Measurements from ENCODE around the gene PKN3.
"Not testable (repeated sequence)": the region's sequence is repeated elsewhere in the genome, so short reads cannot be mapped to it uniquely, and the experiment has no call there.

The PKN3 gene

DNA sequence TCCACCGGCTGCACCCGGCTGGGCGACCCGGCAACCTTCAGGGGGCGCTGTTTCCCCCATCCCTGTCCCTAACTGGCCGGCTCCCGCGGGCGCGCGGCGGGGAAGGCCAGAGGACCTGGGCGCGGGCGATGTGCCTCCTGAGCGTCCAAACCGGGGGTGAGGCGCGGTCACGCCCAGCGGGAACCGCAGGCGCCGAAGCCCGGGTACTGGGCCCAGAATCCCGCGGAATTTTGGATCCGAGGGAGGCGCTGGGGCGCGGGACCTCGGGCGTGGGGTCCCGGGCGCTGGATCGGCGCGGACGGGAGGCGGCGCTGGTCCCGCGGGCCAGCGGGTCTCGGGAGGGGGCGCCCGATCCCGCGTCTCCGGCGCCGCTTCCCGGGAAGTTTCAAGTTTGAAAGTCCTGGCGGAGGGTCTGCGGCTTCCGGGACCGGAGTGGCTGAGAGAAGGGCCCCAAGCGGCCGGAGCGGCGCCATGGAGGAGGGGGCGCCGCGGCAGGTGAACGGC, at the start of gene PKN3:
PKN3 (plus strand) TSS at position 59 of the 504 bp plus-strand sequence; CDS start at position 472, 413 bp downstream.
- DNase-seq, result peak; percentile 94 to 96

DNA sequence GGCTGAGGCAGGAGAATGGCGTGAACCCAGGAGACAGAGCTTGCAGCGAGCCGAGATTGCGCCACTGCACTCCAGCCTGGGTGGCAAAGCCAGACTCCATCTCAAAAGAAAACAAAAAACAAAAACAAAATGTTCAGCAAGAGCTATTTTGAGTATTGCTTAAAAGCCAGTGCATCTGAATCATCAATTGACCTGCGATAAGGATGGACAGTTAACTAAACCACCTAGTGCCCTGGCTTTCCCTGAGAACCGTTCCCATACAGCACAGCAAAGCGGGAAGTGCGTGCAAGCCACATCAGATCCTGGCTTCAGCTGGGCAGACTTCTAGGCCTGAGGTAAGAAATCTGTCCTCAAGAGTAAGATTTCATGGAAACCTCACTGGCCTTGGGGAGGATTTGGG, 48.4 kb upstream of the PKN3 start:
- DNase-seq, result no peak

DNA sequence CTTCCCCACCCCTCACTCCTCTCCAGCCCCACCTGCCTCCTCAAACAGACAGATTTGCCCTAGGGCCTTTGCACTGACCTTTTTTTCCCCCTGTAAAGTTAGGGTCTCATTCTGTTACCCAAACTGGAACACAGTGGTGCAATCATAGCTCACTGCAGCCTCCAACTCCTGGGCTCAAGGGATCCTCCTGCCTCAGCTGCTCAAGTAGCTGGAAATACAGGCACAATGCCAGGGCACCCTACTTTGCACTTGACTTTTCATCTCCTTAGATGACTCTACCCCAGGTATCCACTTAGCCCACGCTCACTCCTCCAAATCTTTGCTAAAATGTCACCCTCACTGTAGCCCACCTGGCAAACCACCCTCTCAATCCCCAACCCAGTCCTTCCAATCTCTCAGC, 47.8 kb upstream of the PKN3 start:
- DNase-seq, result no peak

DNA sequence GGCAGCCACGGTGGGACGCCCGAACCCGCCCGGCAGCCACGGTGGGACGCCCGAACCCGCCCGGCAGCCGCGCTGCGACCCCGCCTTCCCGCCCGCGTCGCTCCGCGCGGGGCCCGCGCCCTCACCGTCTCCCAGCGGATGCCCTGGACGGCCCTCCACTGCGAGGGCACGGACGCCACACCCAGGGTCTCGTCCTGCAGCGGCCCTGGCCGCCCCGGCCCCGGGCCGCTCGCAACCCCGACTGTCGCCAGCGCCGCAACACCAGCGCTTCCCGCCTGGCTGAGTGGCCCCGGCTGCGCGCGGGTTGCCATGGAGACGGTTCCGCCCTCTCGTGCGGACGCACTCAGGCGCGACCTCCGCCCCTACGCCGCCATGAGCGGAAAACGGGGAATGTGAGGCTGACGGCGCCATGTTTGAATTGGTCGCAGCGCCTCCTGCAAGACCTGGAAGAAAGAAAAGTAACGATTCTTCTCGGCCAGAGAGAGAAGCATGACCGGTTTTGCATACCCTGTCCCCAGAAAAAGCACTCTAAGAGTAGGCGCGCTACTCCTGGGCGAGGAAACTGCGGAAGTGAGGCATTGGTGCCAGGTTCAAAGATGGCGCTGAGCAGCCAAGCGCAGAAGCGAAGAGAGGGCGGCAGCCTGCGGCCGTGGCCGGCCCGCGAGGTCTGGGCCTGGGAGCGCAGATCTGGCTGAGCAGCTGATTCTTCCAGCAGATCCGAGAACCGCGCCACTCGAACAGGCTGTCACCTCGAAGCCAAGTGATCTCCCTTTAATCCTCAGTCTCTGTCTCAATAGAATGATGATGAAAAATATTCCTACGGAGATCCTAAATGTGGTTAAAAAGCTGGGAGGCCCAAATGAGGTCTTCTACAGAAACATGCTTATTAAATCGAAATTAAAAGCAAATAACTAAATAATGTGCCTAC, 45.6 kb upstream of the PKN3 start, which contains the start of gene DYNC2I2:
DYNC2I2 (minus strand) TSS at position 432 of the 928 bp plus-strand sequence; CDS start at position 311, 121 bp downstream.
- DNase-seq, result peak; percentile 96 to 98

DNA sequence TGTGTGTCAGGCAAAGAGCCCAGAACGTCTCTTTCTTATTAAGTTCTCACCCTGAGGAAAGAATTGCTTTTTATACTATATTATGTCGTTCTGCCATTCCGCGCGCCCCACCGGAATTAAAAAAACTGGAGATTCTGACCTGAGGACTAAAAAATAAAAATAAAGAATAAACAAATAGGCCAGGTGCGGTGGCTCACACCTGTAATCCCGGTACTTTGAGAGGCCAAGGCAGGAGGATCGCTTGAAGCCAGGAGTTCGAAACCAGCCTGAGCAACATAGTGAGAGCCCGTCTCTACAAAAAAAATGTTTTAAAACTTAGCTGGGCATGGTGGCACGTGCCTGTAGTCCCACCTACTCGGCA, 45.0 kb upstream of the PKN3 start:
- DNase-seq, result no peak

DNA sequence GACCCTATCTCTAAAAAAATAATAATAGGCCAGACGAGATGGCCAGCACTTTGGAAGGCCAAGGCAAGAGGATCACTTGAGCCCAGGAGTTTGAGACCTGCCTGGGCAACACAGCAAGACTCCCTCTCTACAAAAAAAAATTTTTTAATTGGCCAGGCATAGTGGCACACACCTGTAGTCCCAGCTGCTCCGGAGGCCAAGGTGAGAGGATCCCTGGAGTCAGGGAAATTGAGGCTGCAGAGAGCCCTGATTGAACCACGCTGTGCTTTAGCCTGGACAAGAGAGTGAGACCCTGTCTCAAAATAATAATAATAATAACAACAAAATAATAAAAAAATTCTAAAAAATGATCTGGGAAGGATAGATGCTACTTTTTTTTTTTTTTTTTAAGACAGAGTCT, 44.5 kb upstream of the PKN3 start:
- no peak for DNase-seq

DNA sequence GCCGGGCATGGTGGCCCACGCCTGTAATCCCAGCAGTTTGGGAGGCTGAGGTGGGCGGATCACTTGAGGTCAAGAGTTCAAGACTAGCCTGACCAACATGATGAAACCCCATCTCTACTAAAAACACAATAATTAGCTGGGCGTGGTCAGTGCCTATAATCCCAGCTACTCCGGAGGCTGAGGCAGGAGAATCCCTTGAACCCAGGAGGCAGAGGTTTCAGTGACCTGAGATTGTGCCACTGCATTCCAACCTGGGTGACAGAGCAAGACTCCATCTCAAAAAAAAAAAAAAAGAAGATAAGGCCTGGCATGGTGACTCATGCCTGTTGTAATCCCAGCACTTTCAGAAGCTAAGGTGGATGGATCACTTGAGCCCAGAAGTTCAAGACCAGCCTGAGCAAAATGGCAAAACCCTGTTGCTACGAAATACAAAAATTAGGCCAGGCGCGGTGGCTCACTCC, 35.8 kb upstream of the PKN3 start:
- not testable (repeated sequence) for DNase-seq

DNA sequence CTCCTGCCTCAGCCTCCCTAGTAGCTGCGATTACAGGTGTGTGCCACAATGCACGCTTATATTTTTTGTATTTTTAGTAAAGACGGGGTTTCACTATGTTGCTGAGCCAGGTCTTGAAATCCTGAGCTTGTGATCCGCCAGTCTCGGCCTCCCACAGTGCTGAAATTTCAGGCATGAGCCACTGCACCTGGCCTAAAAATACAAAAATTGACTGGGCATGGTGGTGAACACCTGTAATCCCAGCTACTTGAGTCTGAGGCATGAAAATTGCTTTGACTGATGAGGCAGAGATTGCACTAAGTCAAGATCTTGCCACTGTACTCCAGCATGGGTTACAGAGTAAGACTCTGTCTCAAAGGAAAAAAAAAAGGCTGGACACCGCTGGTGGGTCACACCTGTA, 32.5 kb upstream of the PKN3 start:
- DNase-seq, result no peak

DNA sequence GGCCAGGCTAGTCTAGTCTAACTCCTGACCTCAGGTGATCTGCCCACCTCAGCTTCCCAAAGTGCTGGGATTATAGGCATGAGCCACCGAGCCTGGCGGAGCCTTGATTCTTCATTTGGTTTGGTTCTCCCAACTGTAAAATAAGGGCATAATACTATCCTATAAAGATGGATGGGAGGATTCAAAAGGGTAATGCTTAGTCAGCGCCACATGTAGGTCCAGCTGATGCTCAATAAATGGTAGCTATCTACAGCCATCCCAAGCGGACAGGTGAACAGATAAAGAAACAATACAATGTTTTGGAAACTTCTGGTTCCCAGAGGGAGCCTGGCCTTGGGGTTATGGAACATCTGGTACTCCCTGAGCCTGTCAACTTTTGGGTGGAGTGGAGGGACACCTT, 26.9 kb upstream of the PKN3 start:
- DNase-seq, result no peak

DNA sequence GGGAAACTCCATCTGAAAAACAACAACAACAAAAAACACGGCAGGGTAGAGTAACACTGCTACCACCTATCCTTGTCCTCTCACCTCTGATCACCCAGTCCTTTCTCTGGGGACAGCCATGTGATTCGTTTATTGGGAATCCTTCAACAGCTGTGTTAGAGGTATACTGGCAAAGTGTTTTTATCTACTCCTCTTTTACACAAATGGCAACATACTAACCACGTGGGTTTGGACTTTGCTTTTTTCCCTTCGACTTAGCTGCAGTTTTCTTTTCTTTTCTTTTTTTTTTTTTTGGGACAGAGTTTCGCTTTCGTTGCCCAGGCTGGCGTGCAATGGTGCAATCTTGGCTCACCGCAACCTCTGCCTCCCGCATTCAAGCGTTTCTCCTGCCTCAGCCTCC, 24.5 kb upstream of the PKN3 start:
- DNase-seq, result no peak

DNA sequence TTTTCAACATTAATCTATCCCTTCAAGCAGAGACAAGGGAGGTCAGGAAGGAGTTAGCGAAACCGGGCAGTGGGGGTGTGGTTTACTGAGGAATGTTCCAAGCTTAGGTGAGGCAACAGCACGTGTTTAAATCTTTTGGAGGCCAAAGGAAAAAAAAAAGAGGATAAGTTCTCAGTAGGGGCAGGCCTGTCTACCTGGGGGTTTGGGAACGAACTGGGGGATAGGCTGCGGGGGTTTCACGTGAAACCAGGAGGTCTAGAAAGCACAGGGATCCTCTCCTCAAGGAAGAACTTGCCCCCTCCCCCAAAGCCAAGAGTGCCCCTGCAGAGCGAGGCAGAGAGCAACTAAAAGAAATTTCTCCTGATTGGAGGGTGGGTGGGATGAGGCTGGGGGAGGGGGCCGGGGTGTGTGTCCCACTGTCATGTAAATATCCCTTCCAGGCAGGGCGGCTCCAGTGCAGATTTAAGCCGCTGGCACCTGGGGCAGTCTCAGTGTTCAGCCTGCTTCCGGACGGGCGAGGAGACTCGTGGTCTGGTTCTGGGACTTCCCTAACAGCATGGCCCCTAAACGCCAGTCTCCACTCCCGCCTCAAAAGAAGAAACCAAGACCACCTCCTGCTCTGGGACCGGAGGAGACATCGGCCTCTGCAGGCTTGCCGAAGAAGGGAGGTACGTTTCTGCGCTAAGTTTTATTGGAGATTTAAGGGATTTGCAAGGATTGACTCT, 18.8 kb upstream of the PKN3 start:
- DNase-seq, result peak; percentile 65 to 69

DNA sequence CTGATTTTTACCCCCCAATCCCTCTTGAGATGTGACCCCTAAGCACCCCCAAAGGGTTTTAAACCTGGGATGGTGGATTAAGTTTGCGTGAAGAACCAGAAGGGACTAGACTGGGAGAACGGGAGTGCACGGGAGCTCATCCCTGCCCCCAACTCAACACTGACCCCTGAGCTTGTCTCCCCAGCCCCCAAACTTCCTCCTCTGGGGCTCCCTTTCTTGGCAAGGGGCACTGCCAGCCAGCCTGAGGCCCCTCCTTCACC, 18.3 kb upstream of the PKN3 start:
- no peak for DNase-seq

DNA sequence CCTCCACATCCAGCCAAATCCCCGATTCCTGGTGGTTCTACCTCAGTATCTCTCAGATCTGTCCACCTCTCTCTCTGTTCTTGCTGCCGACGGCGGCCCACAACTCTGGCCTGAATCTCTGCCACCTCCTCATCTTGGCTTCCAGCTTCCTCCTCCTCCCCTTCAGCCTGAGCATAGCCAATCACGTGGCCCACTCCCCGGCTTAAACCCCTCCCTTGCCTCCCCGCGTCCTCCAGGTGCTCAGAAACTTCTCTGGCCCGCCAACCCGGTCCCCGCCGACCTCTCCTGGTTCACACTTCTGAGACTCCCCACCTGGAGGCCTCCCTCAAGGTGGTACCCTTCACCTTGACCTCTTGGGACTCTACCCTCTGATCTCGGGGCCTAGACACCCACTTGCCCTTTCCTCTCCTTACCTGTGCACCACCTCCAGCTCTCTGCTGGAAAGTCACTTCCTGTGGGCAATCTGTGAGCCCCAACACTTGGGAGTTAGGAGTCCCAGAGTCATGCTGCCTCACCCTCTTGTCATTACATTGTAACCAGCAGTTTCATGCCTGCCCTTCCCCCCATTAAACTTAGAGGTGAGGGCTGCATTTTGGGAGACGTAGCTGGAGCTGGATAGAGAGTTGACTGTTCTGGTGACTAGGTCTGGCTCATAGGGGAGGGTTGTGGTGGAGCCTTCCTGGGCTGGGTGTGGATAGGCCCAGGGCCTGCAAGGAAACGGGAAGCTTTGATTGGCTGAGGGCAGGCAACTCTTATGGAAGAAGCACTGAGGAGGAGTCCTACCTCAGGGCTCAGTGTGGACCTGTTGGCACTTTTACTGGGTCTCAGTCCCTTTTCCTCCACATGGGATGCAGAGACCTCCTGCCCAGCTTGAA, 17.7 kb upstream of the PKN3 start:
- DNase-seq, result peak; percentile 85 to 86

DNA sequence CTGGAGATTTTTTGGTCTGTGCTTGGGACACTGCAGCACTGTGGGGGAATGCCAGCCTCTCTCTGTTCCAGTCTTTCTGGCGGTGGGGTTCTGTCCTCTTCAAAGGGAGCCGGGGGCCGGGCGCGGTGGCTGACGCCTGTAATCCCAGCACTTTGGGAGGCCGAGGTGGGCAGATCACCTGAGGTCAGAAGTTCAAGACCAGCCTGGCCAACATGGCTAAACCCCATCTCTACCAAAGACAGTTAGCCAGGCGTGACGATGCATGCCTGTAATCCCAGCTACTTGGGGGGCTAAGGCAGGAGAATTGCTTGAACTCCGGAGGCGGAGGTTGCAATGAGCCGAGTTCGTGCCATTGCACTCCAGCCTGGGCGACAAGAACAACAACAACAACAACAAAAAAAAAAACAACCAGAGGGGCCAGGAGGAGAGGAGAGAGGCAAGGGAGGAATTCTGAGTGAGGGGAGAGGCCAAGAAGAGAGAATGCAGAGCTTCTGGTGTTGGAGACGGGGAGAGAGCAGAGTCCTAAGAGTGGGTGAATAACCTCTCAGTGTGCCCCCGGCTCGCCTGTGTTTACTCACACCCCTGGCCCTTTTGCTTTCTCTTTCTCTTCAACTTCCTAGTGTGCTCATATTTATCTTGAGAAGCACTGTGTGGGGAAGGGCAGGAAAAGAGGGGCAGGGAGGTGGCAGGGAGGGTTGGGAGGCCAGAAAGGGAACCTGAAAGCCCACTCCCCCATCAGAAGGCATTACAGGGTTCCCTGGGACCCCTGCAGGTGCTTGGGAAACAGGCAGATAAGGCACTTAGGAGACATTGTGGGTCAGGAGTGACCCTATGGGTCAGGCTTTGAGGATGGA, 16.4 kb upstream of the PKN3 start:
- DNase-seq, result peak; percentile 41 to 57

DNA sequence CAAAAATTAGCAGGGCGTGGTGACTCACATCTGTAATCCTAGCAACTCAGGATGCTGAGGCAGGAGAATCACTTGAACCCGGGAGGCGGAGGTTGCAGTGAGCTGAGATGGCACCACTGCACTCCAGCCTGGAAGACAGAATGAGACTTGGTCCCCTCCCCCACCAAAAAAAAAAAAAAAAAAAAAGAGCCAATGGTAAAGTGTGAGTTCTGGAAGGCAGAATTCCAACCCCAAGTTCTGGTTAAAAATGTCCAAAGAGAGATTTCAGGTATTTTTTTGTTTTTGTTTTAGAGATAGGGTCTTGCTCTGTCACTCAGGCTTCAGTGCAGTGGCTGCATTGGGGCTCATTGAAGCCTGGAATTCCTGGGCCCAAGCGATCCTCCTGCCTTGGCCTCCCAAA, 14.8 kb upstream of the PKN3 start:
- no peak for DNase-seq

DNA sequence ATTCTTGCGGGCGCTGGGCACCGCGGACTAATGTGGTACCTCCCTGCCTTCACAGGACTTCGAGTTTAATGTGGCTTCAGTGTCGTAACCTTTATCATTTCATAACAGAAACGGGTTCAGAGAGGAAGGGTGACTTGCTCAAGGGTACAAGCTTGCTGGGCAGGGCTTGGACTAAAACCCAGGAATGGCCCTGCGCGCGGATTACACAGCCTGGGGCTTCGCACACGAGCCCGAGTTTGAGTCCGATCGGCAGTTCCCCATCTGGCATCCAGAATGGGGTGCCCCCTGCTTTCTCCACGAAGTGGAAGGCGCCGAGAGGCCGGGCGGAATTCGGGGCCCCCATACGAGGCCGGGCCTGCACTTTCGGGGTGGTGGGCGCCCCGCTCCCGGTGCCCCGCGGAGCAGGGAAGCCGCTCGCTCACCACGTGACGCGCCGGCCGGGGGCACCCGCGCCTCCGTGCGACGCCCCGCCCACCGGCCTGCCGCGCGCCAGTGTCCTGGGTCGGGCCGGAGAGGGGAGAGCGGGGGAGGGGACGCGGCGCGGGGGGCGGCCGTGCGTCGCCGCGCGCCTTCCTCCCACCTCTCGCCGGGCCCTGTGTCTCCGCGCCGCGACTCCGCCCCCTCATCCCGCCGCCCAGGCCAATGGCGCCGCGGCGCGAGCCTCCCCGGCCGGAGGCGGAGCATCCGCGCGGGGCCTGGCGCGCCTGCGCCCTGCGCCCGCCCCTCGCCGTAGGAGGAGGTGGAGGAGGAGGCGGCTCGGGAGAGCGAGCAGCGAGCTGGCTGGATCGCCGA, 13.6 kb upstream of the PKN3 start, which contains the start of gene SET:
SET (plus strand) TSS at position 722 of the 792 bp plus-strand sequence. CDS start 361 bp downstream, outside the sequence.
- DNase-seq, result peak; percentile 93 to 95

DNA sequence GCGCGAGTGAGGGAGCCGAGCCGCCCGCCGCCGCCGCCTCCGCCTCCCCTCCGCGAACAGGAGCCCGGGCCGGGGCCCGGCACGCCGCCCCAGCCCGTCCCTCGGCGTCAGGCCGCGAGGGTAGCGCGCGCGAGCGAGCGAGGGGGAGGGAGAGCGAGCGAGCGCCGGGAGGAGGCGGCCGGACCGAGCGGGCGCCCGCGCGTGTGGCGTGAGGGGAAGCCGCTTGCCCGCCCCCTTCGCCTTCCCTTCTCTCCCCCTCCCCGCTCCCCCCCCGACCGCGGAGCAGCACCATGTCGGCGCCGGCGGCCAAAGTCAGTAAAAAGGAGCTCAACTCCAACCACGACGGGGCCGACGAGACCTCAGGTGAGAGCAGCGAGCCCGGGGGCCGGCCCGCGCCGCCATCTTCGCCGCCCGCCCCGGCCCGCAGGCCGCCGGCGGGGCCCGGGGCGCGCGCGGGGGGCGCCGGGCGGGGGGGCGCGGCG, 13.0 kb upstream of the PKN3 start:
- DNase-seq, result no peak

DNA sequence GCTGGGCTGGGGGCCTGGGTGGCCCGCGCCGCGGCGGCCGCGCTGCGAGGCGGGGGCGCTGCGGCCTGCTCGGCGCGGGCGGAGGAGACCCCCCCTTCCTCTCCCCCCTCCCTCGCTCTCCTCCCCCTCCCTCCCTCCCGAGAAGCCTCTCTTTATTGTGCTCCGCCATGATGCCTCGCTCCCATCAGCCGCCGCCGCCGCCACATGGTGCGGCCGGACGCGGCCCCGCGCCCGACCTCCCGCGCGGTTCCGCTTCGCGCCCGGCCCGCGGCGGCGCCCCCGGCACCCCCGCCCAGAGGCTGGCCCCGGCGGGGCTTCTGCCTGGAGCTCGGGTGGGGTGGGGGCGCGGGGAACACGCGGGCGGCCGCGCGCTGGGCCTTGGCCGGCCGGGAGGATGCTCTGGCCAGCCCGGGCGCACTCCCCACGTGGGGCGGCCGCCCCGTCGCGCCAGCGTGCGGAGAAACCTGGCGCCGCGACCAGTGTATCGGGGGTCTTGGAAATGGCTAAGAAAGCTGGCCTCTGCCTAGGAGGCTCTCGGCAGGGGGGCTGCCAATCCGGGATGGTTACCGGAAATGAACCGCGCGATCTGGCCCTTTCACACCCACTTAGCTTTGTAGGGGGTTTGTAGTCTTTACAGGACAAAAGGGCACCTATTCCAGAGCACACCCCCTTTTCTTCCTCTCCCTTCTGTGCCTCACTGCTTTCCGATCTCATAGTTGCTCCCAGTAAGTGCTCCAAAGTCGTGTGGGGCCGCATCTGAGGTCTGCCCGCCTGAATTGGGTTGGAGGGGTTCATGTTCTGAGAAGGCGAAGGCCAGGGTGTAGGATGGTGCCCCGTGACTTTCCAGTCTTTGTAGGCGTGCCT, 12.3 kb upstream of the PKN3 start:
- DNase-seq, result peak; percentile 46 to 52

DNA sequence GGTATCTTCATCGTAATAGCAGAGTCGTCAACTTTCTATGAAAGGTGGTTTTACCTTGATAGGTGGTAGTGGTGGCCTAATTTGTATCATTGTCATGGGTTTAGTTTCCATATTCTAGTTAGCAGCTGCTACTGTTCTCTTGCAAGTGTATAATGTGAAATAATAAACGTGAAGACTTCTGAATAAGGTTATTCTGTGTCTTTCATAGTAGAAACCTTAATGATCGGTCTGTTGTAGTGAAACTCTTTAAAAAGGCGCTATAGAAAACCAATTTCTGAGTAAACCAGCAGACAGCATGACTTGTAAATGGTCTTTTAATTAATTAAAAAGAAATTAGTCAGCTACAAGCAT, 11.6 kb upstream of the PKN3 start:
- DNase-seq, result no peak

DNA sequence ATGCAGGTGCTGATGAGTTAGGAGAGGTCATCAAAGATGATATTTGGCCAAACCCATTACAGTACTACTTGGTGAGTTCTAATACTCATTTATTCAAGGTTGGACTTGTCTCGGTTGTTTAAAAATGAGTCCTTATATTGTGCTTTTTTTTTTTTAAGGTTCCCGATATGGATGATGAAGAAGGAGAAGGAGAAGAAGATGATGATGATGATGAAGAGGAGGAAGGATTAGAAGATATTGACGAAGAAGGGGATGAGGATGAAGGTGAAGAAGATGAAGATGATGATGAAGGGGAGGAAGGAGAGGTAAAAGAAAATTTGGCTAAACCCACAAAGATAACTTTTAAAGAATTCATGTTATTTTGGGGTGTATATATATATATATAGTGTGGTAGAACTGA, 8.6 kb upstream of the PKN3 start:
- DNase-seq, result not testable (repeated sequence)

Data from activated T-cell treated with anti-CD3 and anti-CD28 coated beads, Interleukin-2, amount 50 U/mL, for 48 hours (primary cell).